Keratinocyte (primary cell): ENCODE measurements around the gene ANTXR2. TPM values are rescaled to one million over a fixed set of nuclear protein-coding genes. Genes with fewer than 3 reads are reported as not detected.

Experiments used
- DNase-seq: peaks from one replicate; pipeline ENCODE4 v3.0.0-alpha.2; 2011; ENCODE audit warnings: low read depth, missing footprints, low spot score
- FAIRE-seq: peaks from 2 replicates; lab custom pipeline; 2011; peaks lifted over from hg19 to GRCh38; lab: Jason Lieb, UNC
- H2AFZ ChIP-seq: 2 replicates; pipeline ENCODE4 v1.6.0; 2012; ENCODE audit warnings: low read length, control low read depth, inconsistent platforms; ENCODE audit not compliant: control insufficient read depth
- H3K27ac ChIP-seq: 2 replicates; pipeline ENCODE4 v1.5.1; 2011; ENCODE audit warnings: low read length; ENCODE audit not compliant: control insufficient read depth, insufficient read depth
- H3K27me3 ChIP-seq: 3 replicates; pipeline ENCODE4 v1.6.0; 2011; ENCODE audit warnings: low read length; ENCODE audit not compliant: control insufficient read depth, insufficient read depth; ENCODE audit errors: extremely low read depth
- H3K36me3 ChIP-seq, 2 experiments: 2 replicates in 1 of 2; 3 replicates in 1 of 2; pipeline ENCODE4 v1.5.1; 2011; ENCODE audit warnings: low read length in 2 of 2, mild to moderate bottlenecking in 1 of 2; ENCODE audit not compliant: control insufficient read depth in 2 of 2, insufficient read depth in 2 of 2; ENCODE audit errors: extremely low read depth in 1 of 2
- H3K4me1 ChIP-seq: 3 replicates; pipeline ENCODE4 v1.5.1; 2011; ENCODE audit warnings: low read length; ENCODE audit not compliant: control insufficient read depth, insufficient read depth; ENCODE audit errors: extremely low read depth
- H3K4me2 ChIP-seq: 3 replicates; pipeline ENCODE4 v1.6.0; 2011; ENCODE audit warnings: low read depth, low read length; ENCODE audit not compliant: control insufficient read depth, insufficient read depth; ENCODE audit errors: extremely low read depth
- H3K4me3 ChIP-seq, 3 experiments: fragments of 200-600 bp in 1 of 3; sonication (generic) in 1 of 3; 2 replicates in 2 of 3; 3 replicates in 1 of 3; pipeline ENCODE4 v1.5.1; 2011 to 2016; ENCODE audit warnings: low read length in 3 of 3, mild to moderate bottlenecking in 3 of 3, control low read depth in 2 of 3, inconsistent platforms in 1 of 3, low read depth in 1 of 3, mixed read lengths in 1 of 3, mixed run types in 1 of 3, moderate library complexity in 1 of 3; ENCODE audit not compliant: control insufficient read depth in 2 of 3, insufficient read depth in 2 of 3; ENCODE audit errors: extremely low read depth in 1 of 3
- H3K79me2 ChIP-seq: 2 replicates; pipeline ENCODE4 v1.6.0; 2012; ENCODE audit warnings: low read length; ENCODE audit not compliant: control insufficient read depth, insufficient read depth
- H3K9ac ChIP-seq: 3 replicates; pipeline ENCODE4 v1.6.0; 2011; ENCODE audit warnings: low read length; ENCODE audit not compliant: control insufficient read depth, insufficient read depth; ENCODE audit errors: extremely low read depth
- H3K9me1 ChIP-seq: 3 replicates; pipeline ENCODE4 v1.6.0; 2011; ENCODE audit warnings: low read length; ENCODE audit not compliant: control insufficient read depth, insufficient read depth; ENCODE audit errors: extremely low read depth
- H3K9me3 ChIP-seq: 2 replicates; pipeline ENCODE4 v1.5.1; 2012; ENCODE audit warnings: low read depth, low read length; ENCODE audit not compliant: control insufficient read depth
- H4K20me1 ChIP-seq: 3 replicates; pipeline ENCODE4 v1.6.0; 2011; ENCODE audit warnings: low read length; ENCODE audit not compliant: control insufficient read depth, insufficient read depth; ENCODE audit errors: extremely low read depth
- CTCF ChIP-seq, 3 experiments: IDR thresholded peaks in 1 of 3; conservative IDR thresholded peaks in 1 of 3; optimal IDR thresholded peaks in 1 of 3; 2 replicates in 2 of 3; 3 replicates in 1 of 3; pipeline versions ENCODE3 to v1.5.1; 2011; ENCODE audit warnings: low read length in 3 of 3, mild to moderate bottlenecking in 3 of 3, moderate library complexity in 2 of 3, control low read depth in 1 of 3, inconsistent platforms in 1 of 3; ENCODE audit not compliant: insufficient read depth in 2 of 3; ENCODE audit errors: extremely low read depth in 1 of 3
- EZH2 ChIP-seq: IDR thresholded peaks from one replicate; pipeline ENCODE4 v1.6.1; 2012; ENCODE audit warnings: inconsistent platforms, mild to moderate bottlenecking, low read length, moderate library complexity
- dilution Hi-C: fragments of 300-500 bp; cut with MboI; formaldehyde crosslinking; loops from one replicate; pipeline ENCODE4 v1.7.0; 2020; ENCODE audit warnings: low sequenced_read_pairs; ENCODE audit not compliant: extremely low pct_ligation_motif_present
- polyA plus RNA-seq, 5 experiments: library from polyadenylated mRNA; depleted of rRNA in 3 of 5; stranded (reverse) in 3 of 5; stranded (forward) in 1 of 5; unstranded in 1 of 5; fragments of >200 nt; gene quantifications; 1 replicate in 1 of 5; 2 replicates in 3 of 5; 3 replicates in 1 of 5; pipeline versions ENCODE4 v1.2.1 to v1.2.3, GENCODE V29; 2011 to 2012; ENCODE audit warnings: missing spikeins in 2 of 5, low read depth in 1 of 5, low replicate concordance in 1 of 5

Gene ANTXR2
- polyA plus RNA-seq, 1 donor (not counting 4 experiments of a cell fraction or from before 2014, with no cell fraction given): 89.1 TPM

- Histone ChIP-seq H3K4me2 (no peak overlapping the region), H3K9me3 (no peaks in the 10 kb centered on the region), H3K36me3 (no peaks in the 10 kb centered on the region), H3K27me3 (no peaks in the 10 kb centered on the region), H3K27ac (no peak overlapping the region), H3K9ac (no peak overlapping the region), H3K79me2 (no peaks in the 10 kb centered on the region), H4K20me1 (no peaks in the 10 kb centered on the region), H3K9me1 (no peaks in the 10 kb centered on the region), H3K4me3 (no peak overlapping the region), H3K4me1 (no peaks in the 10 kb centered on the region), H2AFZ (no peak overlapping the region)
- no peak for DNase-seq
- no peak for FAIRE-seq
- dilution Hi-C loops: no loop called here
- no peak for TF ChIP-seq CTCF (optimal IDR thresholded peaks at IDR 0.05 in 1 of 3, IDR thresholded peaks at IDR 0.05 in 1 of 3, conservative IDR thresholded peaks at IDR 0.05 in 1 of 3; ENCODE audit: extremely low read depth in 1 of 3, insufficient read depth in 2 of 3, low read length in 3 of 3)
- no peak for TF ChIP-seq EZH2
These were observed 191.6 kb downstream of the ANTXR2 start for GRCh38 chr4:79881407-79881806.

- H3K27me3 ChIP-seq: no peaks in the 10 kb centered on the region
- H3K4me2 ChIP-seq: no peak overlapping the region
- H3K9me3 ChIP-seq: no peaks in the 10 kb centered on the region
- H2AFZ ChIP-seq: no peak overlapping the region
- no peak overlapping the region for H3K4me3 ChIP-seq
- no peaks in the 10 kb centered on the region for H3K4me1 ChIP-seq
- H3K36me3 ChIP-seq: no peaks in the 10 kb centered on the region
- H4K20me1 ChIP-seq: no peaks in the 10 kb centered on the region
- no peak overlapping the region for H3K9ac ChIP-seq
- dilution Hi-C loops: no loop called here
- no peak for DNase-seq
- H3K79me2 ChIP-seq: no peaks in the 10 kb centered on the region
- no peaks in the 10 kb centered on the region for H3K9me1 ChIP-seq
- no peak overlapping the region for H3K27ac ChIP-seq
- no peak for FAIRE-seq
- TF ChIP-seq CTCF (optimal IDR thresholded peaks at IDR 0.05 in 1 of 3, IDR thresholded peaks at IDR 0.05 in 1 of 3, conservative IDR thresholded peaks at IDR 0.05 in 1 of 3; ENCODE audit: extremely low read depth in 1 of 3, insufficient read depth in 2 of 3, low read length in 3 of 3): no peak
- TF ChIP-seq EZH2: no peak
These were observed 195.5 kb downstream of the ANTXR2 start for GRCh38 chr4:79877511-79877910.
